Fibroblast of mammary gland (primary cell): ENCODE data around the gene PABPN1L.

Experiments
- DNase-seq: peaks from one replicate; pipeline ENCODE4 v3.0.0-alpha.2; 2010; ENCODE audit warnings: low read depth
- H3K4me3 ChIP-seq: 2 replicates; pipeline ENCODE4 v1.5.1; 2011; ENCODE audit warnings: low read depth, mild to moderate bottlenecking, low read length, moderate library complexity; ENCODE audit not compliant: control insufficient read depth
- CTCF ChIP-seq: conservative IDR thresholded peaks from 2 replicates; pipeline ENCODE4 v1.5.1; 2011; ENCODE audit warnings: low read depth, low read length, inconsistent platforms; ENCODE audit not compliant: control insufficient read depth, insufficient read depth

The PABPN1L gene

GRCh38 chr16:88906535-88907105 lies 40.2 kb upstream of the PABPN1L start:
- no peak for TF ChIP-seq CTCF
- no peak for DNase-seq
- no peak overlapping the region for H3K4me3 ChIP-seq

- no peak for TF ChIP-seq CTCF
- no peak for DNase-seq
- no peak overlapping the region for H3K4me3 ChIP-seq
Observed at GRCh38 chr16:88906020-88906419, 39.6 kb upstream of the PABPN1L start.

GRCh38 chr16:88905563-88905962 lies 39.1 kb upstream of the PABPN1L start:
- DNase-seq: no peak
- H3K4me3 ChIP-seq: no peak overlapping the region
- no peak for TF ChIP-seq CTCF

- DNase-seq: no peak
- no peak overlapping the region for H3K4me3 ChIP-seq
- TF ChIP-seq CTCF: no peak
Observed at GRCh38 chr16:88904676-88905365, 38.4 kb upstream of the PABPN1L start.

GRCh38 chr16:88903267-88903666 lies 36.8 kb upstream of the PABPN1L start:
- no peak for DNase-seq
- no peak overlapping the region for H3K4me3 ChIP-seq
- TF ChIP-seq CTCF: no peak

- TF ChIP-seq CTCF: no peak
- DNase-seq: no peak
- no peak overlapping the region for H3K4me3 ChIP-seq
Observed at GRCh38 chr16:88902744-88903143, 36.3 kb upstream of the PABPN1L start.
